ENCODE measurements around the gene CNR1.
"Not testable (repeated sequence)": the region's sequence is repeated elsewhere in the genome, so short reads cannot be mapped to it uniquely, and the experiment has no call there.

The CNR1 gene

DNA sequence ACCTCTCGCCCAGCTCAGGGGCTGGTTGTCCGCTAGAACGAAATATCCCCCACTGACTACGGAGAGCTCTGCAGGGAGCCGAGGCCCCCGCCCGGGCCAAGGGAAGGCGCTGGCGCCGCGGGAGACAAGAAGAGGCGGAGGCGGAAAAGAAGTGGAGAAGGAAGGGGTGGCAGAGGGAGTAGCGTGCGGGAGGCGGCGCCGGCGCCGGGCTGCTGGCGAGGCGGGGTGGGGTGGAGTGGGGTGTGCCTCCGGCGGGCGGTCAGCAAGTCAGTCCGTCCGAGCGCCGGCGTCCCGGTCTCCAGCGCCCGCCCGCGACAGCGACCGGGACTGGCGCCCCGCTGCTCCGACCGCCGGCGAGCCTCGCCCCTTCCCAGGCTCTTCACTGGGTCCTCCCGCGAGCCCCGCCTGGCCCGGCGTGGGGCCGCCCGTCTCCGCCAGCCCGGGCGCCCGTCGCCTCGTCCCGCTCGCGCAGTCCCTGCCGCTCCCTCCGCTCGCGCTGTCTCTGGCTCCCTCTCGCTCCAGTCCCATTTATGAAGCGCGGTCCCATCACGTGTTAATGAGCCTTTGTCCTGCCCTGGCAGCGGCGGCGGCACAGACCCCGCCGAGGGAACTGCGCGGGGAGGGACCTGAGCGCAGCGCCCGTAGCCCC, at the start of gene CNR1:
CNR1 (minus strand) TSS at position 504 of the 649 bp plus-strand sequence. CDS start 21,073 bp downstream, outside the sequence.
- no peak for DNase-seq

DNA sequence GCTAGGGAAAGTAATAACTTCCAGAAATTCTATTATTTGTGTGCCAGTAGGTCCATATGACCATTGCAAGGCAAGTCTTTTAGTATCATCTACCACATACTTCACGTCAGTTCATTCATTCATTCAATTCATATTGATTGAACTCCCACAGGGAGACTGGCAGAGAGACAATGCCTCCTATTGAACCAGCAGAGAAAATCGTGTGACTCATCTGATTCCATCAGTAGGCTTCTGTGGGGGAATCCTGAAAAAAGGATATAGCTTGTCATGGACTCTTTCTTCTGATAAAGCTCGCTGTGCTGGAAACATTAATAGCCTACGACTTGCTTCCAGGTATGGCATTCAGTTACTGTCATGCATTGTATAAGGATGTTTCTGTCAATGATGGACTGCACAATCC, 45.3 kb upstream of the CNR1 start:
- DNase-seq: no peak

DNA sequence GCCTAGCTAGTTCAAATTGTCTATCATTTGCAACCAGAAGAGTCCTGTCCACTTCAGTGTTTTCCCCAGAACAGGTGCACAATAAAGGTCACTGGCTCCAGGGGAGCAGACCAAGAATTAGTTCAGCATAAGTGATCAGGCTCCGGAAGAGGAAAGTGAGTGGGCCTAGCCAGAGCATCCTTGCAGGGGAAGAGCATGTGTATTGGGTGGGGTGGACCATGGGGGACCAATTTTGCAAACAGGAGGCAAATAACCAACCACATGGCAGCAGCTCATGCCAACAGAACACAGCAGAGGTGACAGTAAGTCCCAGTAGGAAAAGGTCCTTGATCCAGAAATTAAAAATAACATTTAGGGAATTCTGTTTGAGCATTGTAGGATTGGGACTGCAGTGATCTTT, 43.2 kb upstream of the CNR1 start:
- DNase-seq: no peak

GRCh38 chr6:88208726-88209125, 42.6 kb upstream of the CNR1 start:
- no peak for DNase-seq

DNA sequence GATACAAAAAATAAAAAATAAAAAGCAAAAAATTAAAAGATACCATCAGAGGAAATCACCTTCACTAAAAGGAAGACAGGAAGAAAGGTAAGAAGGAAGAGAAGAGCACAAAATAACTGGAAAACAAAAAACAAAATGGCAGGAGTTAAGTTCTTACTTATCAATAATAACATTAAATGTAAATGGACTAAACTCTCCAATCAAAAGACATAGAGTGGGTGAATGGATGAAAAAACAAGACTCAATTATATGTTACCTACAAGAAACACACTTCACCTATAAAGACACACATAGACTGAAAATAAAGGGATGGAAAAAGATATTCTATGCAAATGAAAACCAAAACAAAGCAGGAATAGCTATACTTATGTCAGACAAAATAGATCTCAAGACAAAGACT, 35.6 kb upstream of the CNR1 start:
- not testable (repeated sequence) for DNase-seq

GRCh38 chr6:88184921-88185320, 18.8 kb upstream of the CNR1 start:
- DNase-seq: no peak

DNA sequence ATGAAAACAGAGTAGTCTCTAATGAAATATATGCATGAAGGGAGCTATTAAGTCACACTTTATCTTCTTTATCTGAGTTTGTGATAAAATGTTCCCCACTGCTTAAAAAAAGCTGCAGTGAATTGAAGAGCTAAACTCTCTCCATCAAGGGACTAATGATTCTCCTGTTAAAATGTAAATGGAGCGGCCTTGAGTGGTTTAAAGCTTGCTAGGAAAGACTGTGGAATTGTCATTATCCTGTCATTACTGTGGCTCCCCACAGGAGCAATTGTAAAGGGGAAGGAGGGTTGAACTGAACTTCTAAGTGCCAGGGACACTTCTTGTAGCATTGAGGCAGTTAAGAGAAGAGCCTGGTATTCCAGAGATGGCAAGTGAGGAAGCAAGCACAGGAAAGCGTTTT, 17.3 kb upstream of the CNR1 start:
- no peak for DNase-seq

DNA sequence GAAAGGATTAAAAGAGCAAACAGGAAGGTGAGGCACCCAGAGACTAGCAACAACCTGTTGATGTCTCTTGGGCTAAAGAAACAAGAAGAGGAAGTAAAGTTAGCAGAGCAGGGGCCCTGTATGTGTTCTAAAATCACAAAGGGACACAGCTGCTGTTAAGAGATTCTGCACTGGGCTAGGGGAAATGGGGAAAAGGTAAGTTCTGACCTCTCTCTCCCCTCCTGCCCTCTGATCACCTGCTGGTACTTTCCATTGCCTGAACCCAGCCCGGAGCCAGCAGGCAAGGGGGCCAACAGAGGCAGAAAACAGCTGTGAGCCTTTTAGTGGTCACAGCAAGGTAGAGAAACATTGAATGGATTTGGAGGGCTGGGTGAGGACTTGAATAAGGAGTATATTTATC, 13.5 kb upstream of the CNR1 start:
- DNase-seq: no peak

DNA sequence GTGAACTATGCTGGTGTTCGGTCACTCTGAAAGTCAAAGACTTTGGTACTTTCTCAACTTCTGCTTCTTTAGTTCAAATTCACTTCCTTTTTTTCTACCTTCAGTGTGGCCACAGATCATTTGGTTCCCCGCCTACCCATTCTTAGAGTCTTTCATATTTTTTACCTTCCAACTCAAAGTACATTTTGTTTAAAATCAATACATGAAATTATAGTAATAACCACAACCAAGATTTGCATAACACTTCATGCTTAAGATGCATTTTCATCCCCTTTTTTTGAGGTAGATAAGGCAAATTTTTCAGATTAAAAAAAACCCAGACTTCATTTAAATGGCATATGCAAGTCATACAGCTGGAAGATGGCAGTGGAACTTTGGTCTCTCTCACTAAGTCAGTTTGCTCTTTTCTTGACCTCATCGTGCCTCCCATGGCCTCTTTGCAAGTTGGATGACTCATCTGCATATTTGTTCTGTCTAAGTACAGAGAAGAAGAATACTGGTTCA, 11.9 kb upstream of the CNR1 start:
- no peak for DNase-seq

DNA sequence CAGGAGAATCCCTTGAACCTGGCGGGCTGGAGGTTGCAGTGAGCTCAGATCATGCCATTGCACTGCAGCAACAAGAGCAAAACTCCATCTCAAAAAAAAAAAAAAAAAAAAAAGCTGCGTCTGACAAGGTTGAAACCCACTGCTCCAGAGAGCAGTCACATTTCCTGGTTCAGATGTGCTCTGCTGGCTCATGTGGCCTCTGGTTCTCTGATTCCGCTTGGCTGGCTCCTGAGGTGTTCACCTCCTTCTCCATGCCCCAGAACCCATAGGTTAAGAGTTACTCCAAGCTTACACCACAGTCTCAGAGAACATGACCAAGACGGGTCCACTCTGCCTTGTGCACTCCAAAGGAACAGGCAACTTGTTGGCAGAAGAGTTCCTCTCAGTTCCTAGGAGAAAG, 8.8 kb upstream of the CNR1 start:
- no peak for DNase-seq

GRCh38 chr6:88171312-88171711, 5.2 kb upstream of the CNR1 start:
- DNase-seq: no peak

DNA sequence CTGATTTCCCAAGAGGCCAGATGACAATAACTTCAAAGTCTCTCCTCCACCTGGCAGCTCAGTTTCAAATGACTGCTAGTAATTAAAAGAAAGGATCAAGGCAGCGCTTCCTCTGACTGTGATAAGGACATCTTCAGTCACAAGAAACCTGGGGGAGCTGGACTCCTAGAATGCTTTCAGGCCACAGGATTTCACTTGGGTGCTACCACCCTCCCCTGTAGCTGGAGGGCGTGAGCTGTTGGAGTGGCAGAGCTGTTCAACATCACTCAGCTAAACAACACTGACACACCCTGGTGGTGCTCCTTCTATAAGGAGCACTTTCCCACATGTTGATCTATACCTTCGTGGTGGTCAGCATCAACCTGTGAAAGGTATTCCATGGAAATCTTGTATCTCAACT, 2.2 kb upstream of the CNR1 start:
- DNase-seq: no peak

GRCh38 chr6:88167352-88167937, 1.3 kb upstream of the CNR1 start:
- DNase-seq: no peak

DNA sequence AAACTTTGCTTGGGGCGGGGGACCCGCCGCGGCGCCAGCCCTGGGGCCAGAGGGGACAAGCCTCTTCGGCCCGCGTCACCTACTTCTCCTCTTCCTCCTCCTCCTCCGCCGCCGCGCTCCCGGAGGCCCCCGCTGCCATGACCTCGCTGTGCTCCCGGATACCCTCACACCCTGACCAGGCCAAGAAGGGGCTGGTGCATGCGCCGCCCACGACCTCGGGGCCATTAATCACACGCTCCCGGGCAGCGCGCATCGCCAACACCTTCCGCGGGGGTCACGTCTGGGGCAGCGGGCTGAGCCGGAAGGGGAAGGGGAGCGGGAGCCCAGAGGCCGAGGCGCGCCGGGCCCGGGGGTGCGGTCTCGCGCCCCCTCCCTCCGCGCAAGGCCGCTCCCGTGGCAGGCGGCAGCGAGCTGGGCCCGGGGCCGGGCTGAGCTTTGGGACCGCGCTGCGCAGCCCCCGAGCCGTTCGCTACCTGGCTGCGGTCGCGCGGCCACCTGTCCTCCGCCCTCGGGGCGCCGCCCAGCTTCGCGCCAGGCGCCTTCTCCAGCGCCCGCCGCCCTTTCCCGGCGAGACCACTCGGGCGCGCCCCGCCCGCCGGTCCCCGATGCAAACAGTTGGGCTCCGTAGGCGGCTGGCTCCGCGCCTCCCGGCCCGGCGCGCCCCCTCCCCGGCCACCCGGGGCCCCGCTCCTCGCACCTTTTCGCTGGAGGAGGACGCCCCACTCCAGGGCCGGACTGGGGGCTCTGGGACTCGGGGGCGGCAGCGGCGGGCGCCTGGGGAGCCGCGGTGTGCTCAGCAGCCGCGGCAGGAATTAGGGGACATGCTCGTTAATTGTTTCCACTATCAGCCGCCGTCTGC, 575 bp upstream of the CNR1 start:
- DNase-seq: no peak

DNA sequence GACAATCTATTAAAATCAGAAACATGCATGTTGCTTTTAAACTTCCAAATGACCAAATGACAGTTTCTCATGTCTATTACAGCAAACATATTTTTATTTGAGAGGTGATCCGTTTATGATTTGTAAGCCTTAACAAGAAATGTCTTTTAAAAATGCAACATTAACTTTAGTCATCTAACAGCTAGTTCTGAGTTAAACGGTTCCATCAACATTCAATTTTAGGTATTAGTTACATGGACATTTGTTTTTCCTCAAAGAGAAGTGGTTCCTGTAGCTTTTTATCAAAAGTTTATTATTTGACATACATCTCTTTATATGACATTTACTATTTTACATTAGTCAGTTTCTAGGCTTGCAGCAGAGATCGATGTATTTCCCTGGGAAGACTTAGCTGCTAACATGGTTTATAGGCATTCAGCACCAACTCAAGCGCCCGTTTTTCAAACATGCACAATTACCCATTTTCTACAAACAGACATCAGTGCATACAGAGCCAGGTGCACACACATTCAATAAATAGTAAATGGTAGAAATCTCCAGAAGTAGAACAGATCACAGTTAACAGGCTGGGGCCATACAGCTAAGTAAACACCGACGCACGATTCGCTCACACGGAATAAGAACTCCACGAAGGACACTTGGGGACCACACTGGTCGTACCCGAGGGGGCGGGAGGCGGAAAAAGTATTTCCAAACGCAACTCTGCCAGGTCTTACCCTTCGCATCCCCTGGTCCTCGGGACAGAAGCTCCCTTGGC, 882 bp downstream of the CNR1 start:
- DNase-seq: no peak

GRCh38 chr6:88164061-88164460, 2.1 kb downstream of the CNR1 start:
- no peak for DNase-seq

DNA sequence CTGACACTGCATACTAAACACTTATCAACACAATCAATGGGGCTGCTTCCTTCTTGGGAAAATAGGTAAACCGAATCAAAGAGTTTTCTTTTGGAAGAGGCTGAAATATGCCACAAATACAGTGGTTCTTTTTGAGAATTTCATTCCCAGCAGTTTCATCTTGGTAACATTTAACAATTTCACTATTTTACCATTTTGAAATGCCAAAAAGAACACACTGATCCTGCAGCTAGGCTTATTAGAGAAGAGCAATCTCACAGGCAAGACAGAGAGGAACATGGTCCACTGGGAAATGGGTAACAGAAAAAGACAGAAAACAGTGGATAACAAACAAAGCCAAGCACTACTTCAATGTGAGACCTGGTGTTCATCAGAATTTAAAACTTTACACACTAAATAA, 2.5 kb downstream of the CNR1 start:
- no peak for DNase-seq

- no peak for DNase-seq
These were observed 4.2 kb downstream of the CNR1 start for GRCh38 chr6:88161940-88162339.

GRCh38 chr6:88157106-88157505, 9.0 kb downstream of the CNR1 start:
- no peak for DNase-seq

- DNase-seq: no peak
These were observed 20.7 kb downstream of the CNR1 start for GRCh38 chr6:88145298-88145963.

DNA sequence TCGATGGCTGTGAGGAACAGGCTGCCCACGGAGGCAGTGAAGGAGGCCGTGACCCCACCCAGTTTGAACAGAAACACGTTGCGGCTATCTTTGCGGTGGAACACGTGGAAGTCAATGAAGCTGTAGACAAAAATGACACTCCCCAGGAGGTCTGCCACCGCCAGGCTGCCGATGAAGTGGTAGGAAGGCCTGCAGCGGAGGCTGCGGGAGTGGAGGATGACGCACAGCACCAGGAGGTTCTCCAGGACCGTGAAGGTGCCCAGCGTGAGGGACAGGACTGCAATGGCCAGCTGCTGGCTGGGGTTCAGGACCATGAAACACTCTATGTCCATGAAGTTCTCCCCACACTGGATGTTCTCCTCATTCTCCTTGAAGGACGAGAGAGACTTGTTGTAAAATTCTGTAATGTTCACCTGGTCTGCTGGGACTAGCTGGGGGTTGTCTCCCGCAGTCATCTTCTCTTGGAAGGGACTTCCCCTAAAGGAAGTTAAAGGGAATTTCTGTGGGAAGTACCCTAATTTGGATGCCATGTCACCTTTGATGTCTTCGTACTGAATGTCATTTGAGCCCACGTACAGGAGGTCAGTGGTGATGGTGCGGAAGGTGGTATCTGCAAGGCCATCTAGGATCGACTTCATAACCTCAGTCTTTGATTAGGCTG, 21.4 kb downstream of the CNR1 start:
- DNase-seq: no peak

All from DMS79 (cell line).